Forelimb muscle (tissue), 1 donor: Measurements from ENCODE around the gene CDK5R2. TPM values are rescaled to one million over a fixed set of nuclear protein-coding genes. Genes with fewer than 3 reads are reported as not detected.
"Not testable (repeated sequence)": the region's sequence is repeated elsewhere in the genome, so short reads cannot be mapped to it uniquely, and the experiment has no call there.

Experiments
- DNase-seq: peaks from one replicate; pipeline ENCODE4 v3.0.0-alpha.2; 2013; ENCODE audit warnings: low read depth
- polyA plus RNA-seq: library from polyadenylated mRNA; unstranded; fragments of 120-200 nt; gene quantifications from one replicate; pipeline ENCODE4 v1.2.1, GENCODE V29; 2013; ENCODE audit not compliant: insufficient read length

Gene CDK5R2
- polyA plus RNA-seq: 0.29 TPM

DNA sequence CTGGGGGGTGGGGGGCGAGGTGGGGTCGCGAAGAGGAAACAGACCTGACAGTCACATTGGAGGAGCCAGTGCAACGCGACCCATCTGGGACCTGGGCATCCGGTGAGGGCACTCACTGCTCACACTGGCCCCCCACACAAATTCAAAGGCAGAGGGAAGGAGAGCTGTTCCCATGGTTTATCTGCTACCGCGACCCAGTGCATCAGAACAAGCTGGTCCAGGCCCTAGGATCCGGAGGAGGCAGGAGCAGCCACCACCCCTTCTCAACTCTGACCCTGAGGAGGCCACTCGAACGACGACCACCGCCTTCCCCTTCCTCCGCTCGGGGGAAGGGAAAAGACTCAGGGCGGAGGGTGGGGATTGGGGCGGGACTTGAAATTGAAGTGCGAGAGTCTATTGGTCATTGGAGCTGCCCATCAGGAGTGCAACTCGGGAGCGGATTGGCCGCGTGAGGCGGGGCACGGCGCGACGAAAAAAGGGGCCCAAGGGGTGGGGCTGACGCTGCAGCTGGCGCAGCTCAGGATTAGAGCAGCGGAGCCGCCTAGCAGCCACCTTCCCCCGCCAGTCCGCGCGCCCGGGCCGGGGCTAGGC, at the start of gene CDK5R2:
Gene CDK5R2, plus strand, starts transcription at position 526 of the 591 bp plus-strand sequence. CDS start 155 bp downstream, outside the sequence.
- no peak for DNase-seq

DNA sequence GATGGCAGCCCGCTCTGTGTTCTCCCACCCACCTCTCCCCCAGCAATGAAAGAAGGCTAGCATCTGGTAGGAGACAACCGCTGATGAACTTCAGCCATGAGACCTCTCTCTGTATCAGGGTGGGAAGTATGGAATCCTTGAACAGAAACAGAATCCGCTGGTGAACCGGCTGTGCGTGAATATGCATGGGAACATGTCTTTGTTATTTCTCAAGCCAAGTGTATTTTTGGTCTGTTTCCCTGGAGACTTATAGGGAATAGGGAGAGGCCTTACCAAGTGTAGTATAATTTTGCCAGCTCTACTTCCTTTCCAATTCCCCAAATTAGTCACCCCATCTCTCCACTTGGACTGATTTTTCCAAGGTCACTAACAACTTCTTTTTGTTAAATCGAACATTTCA, 48.7 kb upstream of the CDK5R2 start:
- DNase-seq: no peak

GRCh38 chr2:218920504-218920903, 39.0 kb upstream of the CDK5R2 start:
- DNase-seq: no peak

DNA sequence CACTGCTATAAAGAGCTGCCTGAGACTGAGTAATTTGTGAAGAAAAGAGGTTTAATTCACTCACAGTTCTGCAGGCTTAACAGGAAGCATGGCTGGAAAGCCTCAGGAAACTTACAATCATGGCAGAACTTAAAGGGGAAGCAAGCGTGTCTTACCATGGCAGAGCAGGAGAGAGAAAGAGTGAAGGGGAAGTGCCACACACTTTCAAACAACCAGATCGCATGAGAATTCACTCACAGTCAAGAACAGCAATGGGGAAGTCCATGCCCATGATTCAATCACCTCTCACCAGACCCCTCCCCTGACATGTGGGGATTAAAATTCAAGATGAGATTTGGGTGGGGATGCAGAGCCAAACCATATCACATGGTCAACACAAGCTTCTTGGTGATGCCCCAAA, 34.7 kb upstream of the CDK5R2 start:
- no peak for DNase-seq

DNA sequence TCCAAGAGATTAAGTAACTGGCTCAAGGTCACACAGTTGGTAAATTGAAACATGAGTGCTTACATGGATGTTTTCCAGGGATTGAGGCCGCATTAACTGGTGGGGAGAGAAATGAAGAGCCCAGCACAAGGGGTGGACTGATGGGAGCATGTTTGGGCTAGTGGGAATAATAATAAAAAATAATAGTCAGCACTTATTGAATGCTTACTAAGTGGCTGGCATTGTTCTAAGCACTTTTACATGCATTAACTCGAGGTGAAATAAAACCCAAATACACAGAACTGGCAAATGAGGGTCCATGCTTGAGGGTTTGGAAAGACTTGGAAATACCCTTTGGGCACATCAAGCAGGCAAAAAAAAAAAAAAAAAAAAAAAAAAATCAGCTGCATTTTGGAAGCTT, 34.0 kb upstream of the CDK5R2 start:
- DNase-seq: no peak

GRCh38 chr2:218927422-218927821, 32.0 kb upstream of the CDK5R2 start:
- no peak for DNase-seq

- DNase-seq: no peak
Observed at GRCh38 chr2:218927876-218928275, 31.6 kb upstream of the CDK5R2 start.

- DNase-seq: not testable (repeated sequence)
Observed at GRCh38 chr2:218930488-218930887, 29.0 kb upstream of the CDK5R2 start.

DNA sequence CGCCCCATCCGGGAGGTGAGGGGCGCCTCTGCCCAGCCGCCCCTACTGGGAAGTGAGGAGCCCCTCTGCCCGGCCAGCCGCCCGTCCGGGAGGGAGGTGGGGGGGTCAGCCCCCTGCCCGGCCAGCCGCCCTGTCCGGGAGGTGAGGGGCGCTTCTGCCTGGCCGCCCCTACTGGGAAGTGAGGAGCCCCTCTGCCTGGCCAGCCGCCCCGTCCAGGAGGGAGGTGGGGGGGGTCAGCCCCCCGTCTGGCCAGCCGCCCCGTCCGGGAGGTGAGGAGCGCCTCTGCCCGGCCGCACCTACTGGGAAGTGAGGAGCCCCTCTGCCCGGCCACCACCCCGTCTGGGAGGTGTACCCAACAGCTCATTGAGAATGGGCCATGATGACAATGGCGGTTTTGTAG, 27.7 kb upstream of the CDK5R2 start:
- not testable (repeated sequence) for DNase-seq

- no peak for DNase-seq
Observed at GRCh38 chr2:218944759-218945404, 14.6 kb upstream of the CDK5R2 start.

GRCh38 chr2:218946621-218947020, 12.8 kb upstream of the CDK5R2 start:
- DNase-seq: no peak

- DNase-seq: no peak
Observed at GRCh38 chr2:218952160-218952559, 7.3 kb upstream of the CDK5R2 start.

DNA sequence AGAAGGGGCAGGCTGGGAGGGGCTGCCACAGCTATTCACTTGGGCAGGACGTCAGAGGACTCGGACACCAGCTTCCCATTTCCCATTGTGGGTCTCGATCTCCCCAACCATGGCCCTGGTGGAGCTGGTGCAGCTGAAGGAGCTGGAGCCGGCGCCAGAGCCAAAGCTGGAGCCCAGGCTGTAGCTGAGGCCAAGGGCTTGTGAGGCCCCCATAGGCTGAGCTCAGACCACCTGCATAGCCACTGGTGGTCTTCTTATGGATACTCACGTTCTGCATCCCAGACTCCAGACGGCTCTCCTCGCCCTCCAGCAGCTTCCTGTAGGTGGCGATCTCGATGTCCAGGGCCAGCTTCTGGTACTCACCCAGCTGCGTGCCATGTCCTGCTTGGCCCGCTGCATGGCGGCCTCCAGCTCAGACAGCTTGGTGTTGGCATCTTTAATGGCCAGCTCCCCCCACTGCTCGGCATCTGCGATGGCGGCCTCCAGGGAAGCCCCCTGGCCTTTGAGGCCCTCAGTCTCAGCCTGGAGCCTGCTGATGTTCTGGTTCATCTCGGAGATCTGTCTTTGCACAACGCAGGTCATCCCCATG, 6.0 kb upstream of the CDK5R2 start:
- no peak for DNase-seq

DNA sequence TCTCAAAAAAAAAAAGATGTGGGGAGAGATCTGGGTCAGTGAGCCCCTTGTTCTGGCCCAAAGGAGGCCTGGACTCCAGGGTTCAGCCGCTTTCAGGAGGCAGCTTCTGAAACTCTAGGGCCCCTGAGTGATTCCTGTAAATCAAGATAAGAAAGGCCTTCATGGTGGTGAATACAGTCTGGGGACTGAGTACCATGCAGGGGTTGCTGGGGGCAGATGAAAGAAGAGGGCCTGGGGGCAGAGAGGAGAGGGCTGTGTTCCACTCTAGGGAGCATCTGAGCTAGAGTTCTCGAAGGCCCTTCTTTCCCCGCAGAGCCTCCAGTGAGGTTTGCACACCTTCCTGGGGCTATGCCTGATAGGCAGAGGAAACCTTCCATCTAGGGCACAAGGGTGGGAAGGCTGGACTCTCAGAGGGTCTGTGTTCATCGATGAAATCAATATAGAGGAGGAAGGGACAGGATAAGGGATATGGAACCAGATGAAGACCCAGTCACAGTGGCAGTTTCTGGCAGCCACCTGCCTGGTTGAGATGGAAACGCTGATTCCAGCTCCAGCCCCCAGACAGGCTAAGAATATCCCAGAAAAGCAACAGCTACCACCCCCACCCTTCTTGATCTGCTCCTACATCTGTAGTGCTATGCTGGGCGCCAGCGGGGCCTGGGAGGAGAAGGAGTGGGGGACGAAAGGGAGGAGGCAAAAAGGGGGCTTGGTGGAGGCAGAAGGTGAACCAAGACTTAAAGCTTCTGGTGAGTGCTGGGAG, 4.7 kb upstream of the CDK5R2 start:
- DNase-seq: no peak

- no peak for DNase-seq
Observed at GRCh38 chr2:218956039-218956438, 3.4 kb upstream of the CDK5R2 start.

GRCh38 chr2:218957671-218958070, 1.8 kb upstream of the CDK5R2 start:
- no peak for DNase-seq

DNA sequence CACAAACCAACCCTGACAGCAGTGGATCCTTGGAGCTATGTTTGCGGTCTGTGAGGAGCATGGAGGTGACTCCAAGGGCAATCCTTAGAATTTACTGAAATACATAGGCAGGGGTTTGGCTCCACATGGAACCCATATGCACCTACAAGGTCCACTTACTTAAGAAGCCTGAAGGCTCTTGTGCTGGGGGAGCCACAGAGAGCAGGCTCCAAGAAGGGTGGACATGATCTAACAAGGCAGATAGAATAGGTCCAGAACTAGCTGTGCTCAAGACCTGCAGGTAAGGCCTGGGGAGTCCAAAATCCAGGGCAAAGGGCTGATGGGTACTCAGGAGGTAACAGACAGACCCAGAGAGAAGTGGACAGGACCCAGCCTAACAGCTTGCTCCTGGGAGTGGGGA, 1.2 kb upstream of the CDK5R2 start:
- no peak for DNase-seq

DNA sequence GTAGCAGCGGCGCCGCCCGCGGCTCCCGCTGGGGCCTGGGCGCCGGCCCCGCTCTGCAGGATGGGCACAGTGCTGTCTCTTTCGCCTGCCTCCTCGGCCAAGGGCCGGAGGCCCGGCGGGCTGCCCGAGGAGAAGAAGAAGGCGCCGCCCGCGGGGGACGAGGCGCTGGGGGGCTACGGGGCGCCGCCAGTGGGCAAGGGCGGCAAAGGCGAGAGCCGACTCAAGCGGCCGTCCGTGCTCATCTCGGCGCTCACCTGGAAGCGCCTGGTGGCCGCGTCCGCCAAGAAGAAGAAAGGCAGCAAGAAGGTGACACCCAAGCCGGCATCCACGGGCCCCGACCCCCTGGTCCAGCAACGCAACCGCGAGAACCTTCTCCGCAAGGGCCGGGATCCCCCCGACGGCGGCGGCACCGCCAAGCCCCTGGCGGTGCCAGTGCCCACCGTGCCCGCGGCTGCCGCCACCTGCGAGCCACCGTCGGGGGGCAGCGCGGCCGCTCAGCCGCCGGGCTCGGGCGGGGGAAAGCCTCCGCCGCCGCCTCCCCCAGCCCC, 369 bp downstream of the CDK5R2 start:
- no peak for DNase-seq

DNA sequence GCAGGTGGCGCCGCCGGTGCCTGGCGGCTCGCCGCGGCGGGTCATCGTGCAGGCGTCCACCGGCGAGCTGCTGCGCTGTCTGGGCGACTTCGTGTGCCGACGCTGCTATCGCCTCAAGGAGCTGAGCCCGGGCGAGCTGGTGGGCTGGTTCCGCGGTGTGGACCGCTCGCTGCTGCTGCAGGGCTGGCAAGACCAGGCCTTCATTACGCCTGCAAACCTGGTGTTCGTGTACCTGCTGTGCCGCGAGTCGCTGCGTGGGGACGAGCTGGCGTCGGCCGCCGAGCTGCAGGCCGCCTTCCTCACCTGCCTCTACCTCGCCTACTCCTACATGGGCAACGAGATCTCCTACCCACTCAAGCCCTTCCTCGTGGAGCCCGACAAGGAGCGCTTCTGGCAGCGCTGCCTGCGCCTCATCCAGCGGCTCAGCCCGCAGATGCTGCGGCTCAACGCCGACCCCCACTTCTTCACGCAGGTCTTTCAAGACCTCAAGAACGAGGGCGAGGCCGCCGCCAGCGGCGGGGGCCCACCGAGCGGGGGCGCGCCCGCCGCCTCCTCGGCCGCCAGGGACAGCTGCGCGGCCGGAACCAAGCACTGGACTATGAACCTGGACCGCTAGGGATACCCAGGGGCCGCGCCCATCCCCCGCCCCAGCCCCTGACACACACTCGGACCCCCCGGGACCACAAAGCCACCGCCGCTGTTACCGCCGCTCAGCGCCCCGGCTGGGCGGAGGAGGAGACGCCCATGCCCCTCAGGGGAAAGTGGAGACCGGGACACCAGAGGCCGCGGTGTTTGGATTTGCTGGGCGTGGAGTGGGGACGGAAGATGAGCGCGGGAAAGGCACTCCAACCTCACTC, 1.1 kb downstream of the CDK5R2 start:
- DNase-seq: no peak

DNA sequence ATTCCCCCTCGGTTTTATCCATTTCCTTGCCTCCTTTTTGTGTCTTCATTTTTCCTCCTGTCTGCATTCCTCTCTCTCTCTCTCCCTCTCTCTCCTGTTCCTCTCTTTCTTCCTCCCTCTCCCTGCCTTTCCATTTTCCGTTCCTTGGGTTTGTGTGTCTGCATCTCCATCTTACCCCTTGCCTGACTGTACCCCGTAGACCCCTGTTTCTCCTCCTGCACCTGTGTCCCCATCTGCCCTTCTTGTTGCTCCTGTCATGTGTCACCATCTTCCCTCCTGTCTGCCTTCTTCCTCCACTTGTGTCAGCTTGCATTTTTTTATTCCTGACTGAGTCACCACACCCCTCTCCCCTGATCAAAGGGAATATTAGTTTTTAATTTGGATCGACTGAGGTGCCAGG, 1.8 kb downstream of the CDK5R2 start:
- DNase-seq: no peak
